K562 (cell line): ENCODE data around the gene ARIH1. TPM values are rescaled to one million over a fixed set of nuclear protein-coding genes. Genes with fewer than 3 reads are reported as not detected.

Experiments used
- ATAC-seq: fragments of 200-7000 bp; cut with Tn5 transposase; 3 replicates; pipeline ENCODE4 v1.9.1; 2020; ENCODE audit warnings: moderate library complexity
- BruUV-seq: library from RNA; stranded (reverse); fragments of 400-500 nt; replicated peaks from 2 replicates; lab custom pipeline; 2021; lab: Mats Ljungman, UMichigan
- CTCF ChIA-PET: fragments of 300-600 bp; formaldehyde crosslinking; extraction: SDS; loops from one replicate; lab custom pipeline; 2021; ENCODE audit warnings: low intra/inter-chr PET ratio; lab: Yijun Ruan, JAX
- POLR2A ChIA-PET: fragments of 300-600, 350-650 bp; sonication (Branson Sonifier 250); formaldehyde crosslinking; extraction: SDS; loops from one replicate; lab custom pipeline; 2021; ENCODE audit warnings: antibody characterized with exemption, inconsistent platforms; lab: Yijun Ruan, JAX
- DNase-seq, 4 experiments: peaks; one replicate each; pipeline versions ENCODE4 v3.0.0 to v3.0.0-alpha.2; 2011 to 2018; ENCODE audit warnings: low spot score in 3 of 4, mixed read lengths in 3 of 4; ENCODE audit errors: extremely low read depth in 1 of 4
- FAIRE-seq: peaks from 2 replicates; lab custom pipeline; 2011; peaks lifted over from hg19 to GRCh38; lab: Jason Lieb, UNC
- H2AFZ ChIP-seq: 2 replicates; pipeline ENCODE4 v1.6.0; 2011; ENCODE audit warnings: low read depth, low read length, control low read depth, inconsistent platforms
- H3K27ac ChIP-seq: fragments of 200-600 bp; 3 replicates; pipeline ENCODE4 v1.8.0; 2011; ENCODE audit warnings: low read depth, mild to moderate bottlenecking, control low read depth, inconsistent platforms, low read length, moderate library complexity, mixed read lengths; ENCODE audit errors: extremely low read depth
- H3K27me3 ChIP-seq, 2 experiments: fragments of 300-600 bp in 1 of 2; 2 replicates in 1 of 2; 3 replicates in 1 of 2; pipeline versions ENCODE4 v1.6.0 to v1.8.0; 2011; ENCODE audit warnings: inconsistent platforms in 2 of 2, low read length in 2 of 2, mild to moderate bottlenecking in 1 of 2, mixed read lengths in 1 of 2, moderate library complexity in 1 of 2; ENCODE audit not compliant: control insufficient read depth in 2 of 2, insufficient read depth in 2 of 2
- H3K36me3 ChIP-seq: fragments of 300-600 bp; 3 replicates; pipeline ENCODE4 v1.8.0; 2011; ENCODE audit warnings: mild to moderate bottlenecking, low read length, inconsistent platforms; ENCODE audit not compliant: control insufficient read depth, insufficient read depth
- H3K4me1 ChIP-seq, 2 experiments: fragments of 200-600 bp in 1 of 2; replicated peaks in 1 of 2; 2 replicates in 1 of 2; 3 replicates in 1 of 2; pipeline versions ENCODE4 v1.5.1 to v1.8.0; 2011; ENCODE audit warnings: inconsistent platforms in 2 of 2, low read length in 2 of 2, mild to moderate bottlenecking in 1 of 2, mixed read lengths in 1 of 2, moderate library complexity in 1 of 2; ENCODE audit not compliant: control insufficient read depth in 2 of 2, insufficient read depth in 2 of 2
- H3K4me2 ChIP-seq: 2 replicates; pipeline ENCODE4 v1.6.1; 2011; ENCODE audit warnings: low read length, control low read depth, inconsistent platforms, mixed read lengths; ENCODE audit not compliant: insufficient read depth
- H3K4me3 ChIP-seq: fragments of 200-600 bp; sonication (generic), shearing (Covaris generic); 2 replicates; pipeline ENCODE4 v1.5.1; 2016; ENCODE audit warnings: control low read depth, inconsistent platforms
- H3K79me2 ChIP-seq: fragments of 200-600 bp; 3 replicates; pipeline ENCODE4 v1.8.0; 2011; ENCODE audit warnings: low read length, inconsistent platforms; ENCODE audit not compliant: control insufficient read depth, insufficient read depth
- H3K9ac ChIP-seq, 2 experiments: 2 replicates each; pipeline versions ENCODE4 v1.6.0 to v1.6.1; 2011; ENCODE audit warnings: low read depth in 2 of 2, low read length in 2 of 2, control low read depth in 1 of 2, inconsistent platforms in 1 of 2, mild to moderate bottlenecking in 1 of 2, mixed read lengths in 1 of 2; ENCODE audit not compliant: insufficient read depth in 1 of 2
- H3K9me1 ChIP-seq: one replicate; pipeline ENCODE4 v1.6.0; 2011; ENCODE audit warnings: inconsistent platforms, mild to moderate bottlenecking, low read length, moderate library complexity; ENCODE audit not compliant: control insufficient read depth, insufficient read depth
- H3K9me3 ChIP-seq: replicated peaks from 2 replicates; pipeline ENCODE4 v1.5.1; 2011; ENCODE audit warnings: low read depth, low read length, inconsistent platforms; ENCODE audit not compliant: control insufficient read depth, insufficient read depth
- H4K20me1 ChIP-seq: replicated peaks from 2 replicates; pipeline ENCODE4 v1.6.1; 2011; ENCODE audit warnings: low read length, inconsistent platforms, mixed read lengths; ENCODE audit not compliant: control insufficient read depth, insufficient read depth
- C11orf30 ChIP-seq: fragments of 450-650 bp; IDR thresholded peaks from 2 replicates; pipeline ENCODE4 v1.6.1; 2016; ENCODE audit warnings: low read depth, mild to moderate bottlenecking
- EP300 ChIP-seq: IDR thresholded peaks from 2 replicates; pipeline ENCODE4 v1.6.1; 2012; ENCODE audit warnings: low read length, improper control_type of control experiment
- EP400 ChIP-seq: fragments of 450-650 bp; IDR thresholded peaks from 2 replicates; pipeline ENCODE4 v1.6.1; 2017; ENCODE audit warnings: antibody characterized with exemption, mild to moderate bottlenecking, moderate library complexity
- MAFG ChIP-seq: fragments of 450-650 bp; conservative IDR thresholded peaks from 2 replicates; pipeline ENCODE4 v1.6.1; 2016; ENCODE audit warnings: missing genetic modification characterization, missing compliant biosample characterization
- NKRF ChIP-seq: fragments of 450-650 bp; IDR thresholded peaks from 2 replicates; pipeline ENCODE4 v1.6.1; 2016; ENCODE audit warnings: borderline replicate concordance
- ZNF316 ChIP-seq: fragments of 450-650 bp; IDR thresholded peaks from 2 replicates; pipeline ENCODE4 v1.6.1; 2016
- WGBS: fragments of 100-300 bp; shearing (Covaris generic); methylation state at CpG from one replicate; pipeline ENCODE4 v1.1.6; 2016; ENCODE audit warnings: low coverage, mixed read lengths; ENCODE audit not compliant: insufficient coverage; ENCODE audit errors: missing lambda C conversion rate; 5-methylcytosine and 5-hydroxymethylcytosine counted together
- in situ Hi-C: fragments of 300-500 bp; cut with MboI; formaldehyde crosslinking; loops from 4 replicates; pipeline ENCODE4 v1.15.0; 2018; ENCODE audit warnings: inconsistent platforms, mixed read lengths
- intact Hi-C: fragments of 100-400 bp; cut with micrococcal nuclease; formaldehyde crosslinking; loops from 2 replicates; pipeline ENCODE4 v1.14.2; 2022
- polyA plus RNA-seq, 8 experiments: library from polyadenylated mRNA; depleted of rRNA in 4 of 8; stranded (reverse) in 5 of 8; unstranded in 3 of 8; fragments of >200 nt; fragmentation: Nextera tagmentation in 2 of 8; fragmentation: Illumina TruSeq in 1 of 8; extraction: Ambion mirVana in 2 of 8; extraction: Trizol in 1 of 8; gene quantifications; 2 replicates each; pipeline versions ENCODE4 v1.2.1 to v1.2.3, GENCODE V29; 2011 to 2014; ENCODE audit warnings: inconsistent platforms in 1 of 8, missing spikeins in 1 of 8
- total RNA-seq, 7 experiments: library from RNA; depleted of rRNA in 6 of 7; stranded (reverse); fragments of >200 nt in 6 of 7; fragmentation: Illumina TruSeq in 2 of 7; extraction: Trizol in 2 of 7; gene quantifications; 2 replicates each; pipeline versions ENCODE4 v1.2.1 to v1.2.3, GENCODE V29; 2011 to 2021; ENCODE audit warnings: low replicate concordance in 1 of 7
- TF ChIP-seq, protein P1 (sequence below): fragments of 250-450 bp; sonication (Bioruptor Pico); IDR thresholded peaks from 2 replicates; pipeline ENCODE4 v1.4.0; 2020; ENCODE audit warnings: mild to moderate bottlenecking

Gene ARIH1
- total and polyA plus RNA-seq, 9 of the 15 experiments (the other 6 are each of a cell fraction or from before 2014, with no cell fraction given): 17.7 to 125 (median 31.4) TPM

DNA sequence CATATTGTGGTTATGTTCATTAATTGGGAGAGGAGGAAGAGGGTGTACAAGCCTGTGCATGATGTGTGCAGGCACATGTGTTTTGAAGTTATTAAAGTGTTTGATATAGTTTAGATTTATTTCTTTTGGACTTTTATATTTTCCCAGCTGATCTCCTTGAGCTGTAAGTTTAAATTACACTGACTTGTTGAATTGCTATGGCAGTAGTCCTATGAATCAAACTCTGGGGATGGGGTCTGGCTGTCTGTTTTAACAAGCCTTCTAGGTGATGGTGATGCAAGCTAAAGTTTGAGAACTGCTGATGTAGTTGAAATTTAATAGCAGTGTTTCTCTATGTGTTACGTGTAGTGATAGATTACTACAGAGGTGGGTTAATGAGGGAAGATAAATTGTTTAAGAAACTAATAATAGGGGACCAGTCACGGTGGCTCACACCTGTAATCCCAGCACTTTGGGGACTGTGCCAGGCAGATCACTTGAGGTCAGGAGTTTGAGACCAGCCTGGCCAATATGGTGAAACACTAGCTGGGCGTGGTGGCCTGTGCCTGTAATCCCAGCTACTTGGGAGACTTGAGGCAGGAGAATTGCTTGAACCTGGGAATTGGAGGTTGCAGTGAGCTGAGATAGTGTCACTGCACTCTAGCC is 7.0 kb downstream of the ARIH1 start:
- H3K36me3 ChIP-seq: peaks cover 36% of the 10 kb centered on the region; the same call in 2 of the 3 replicates
- no peak overlapping the region; the same call in 1 of the 2 replicates for H3K4me2 ChIP-seq
- no peak for ATAC-seq
- H3K4me1 ChIP-seq: peaks cover 4 to 10% of the 10 kb centered on the region in 2 experiments; a peak in 3 of 5 replicates
- TF ChIP-seq C11orf30 (peak; percentile 47), NKRF (no peak), EP400 (no peak), EP300 (no peak), MAFG (0 out of 2 replicates have a peak, but pooled peaks have one; percentile 27), ZNF316 (peak; percentile 74)
- TF ChIP-seq, protein P1, sequence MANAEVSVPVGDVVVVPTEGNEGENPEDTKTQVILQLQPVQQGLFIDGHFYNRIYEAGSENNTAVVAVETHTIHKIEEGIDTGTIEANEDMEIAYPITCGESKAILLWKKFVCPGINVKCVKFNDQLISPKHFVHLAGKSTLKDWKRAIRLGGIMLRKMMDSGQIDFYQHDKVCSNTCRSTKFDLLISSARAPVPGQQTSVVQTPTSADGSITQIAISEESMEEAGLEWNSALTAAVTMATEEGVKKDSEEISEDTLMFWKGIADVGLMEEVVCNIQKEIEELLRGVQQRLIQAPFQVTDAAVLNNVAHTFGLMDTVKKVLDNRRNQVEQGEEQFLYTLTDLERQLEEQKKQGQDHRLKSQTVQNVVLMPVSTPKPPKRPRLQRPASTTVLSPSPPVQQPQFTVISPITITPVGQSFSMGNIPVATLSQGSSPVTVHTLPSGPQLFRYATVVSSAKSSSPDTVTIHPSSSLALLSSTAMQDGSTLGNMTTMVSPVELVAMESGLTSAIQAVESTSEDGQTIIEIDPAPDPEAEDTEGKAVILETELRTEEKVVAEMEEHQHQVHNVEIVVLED (CRISPR knock-in tag): no peak
- H4K20me1 ChIP-seq: peaks cover 9% of the 10 kb centered on the region; the same call in 1 of the 2 replicates
- intact Hi-C loops (no loop called here), in situ Hi-C loops (no loop called here)
- no TSS peak for BruUV-seq
- no peaks in the 10 kb centered on the region for H3K9me1 ChIP-seq
- no peaks in the 10 kb centered on the region for H3K9me3 ChIP-seq
- ChIA-PET POLR2A (interaction anchor here (0.6 to 7.6 kb wide), 4 partner anchors 9 to 41 kb away, joined by 3 to 50 read pairs (median 4); no protein-coding TSS in a partner anchor), CTCF (no interaction called here)
- H3K27me3 ChIP-seq: no peaks in the 10 kb centered on the region
- H3K4me3 ChIP-seq: no peak overlapping the region
- no peak overlapping the region for H3K27ac ChIP-seq
- H3K79me2 ChIP-seq: peaks cover 98% of the 10 kb centered on the region
- FAIRE-seq: peak; percentile 44
- no peak overlapping the region for H2AFZ ChIP-seq
- 85% methylated on average over 3 of the region's 3 CpGs for WGBS
- no peak for DNase-seq
- H3K9ac ChIP-seq: no peak overlapping the region
